Mucosa of rectum (tissue), 2 donors: Measurements from ENCODE around the gene ALDH1L2.

Source experiments
- H3K27ac ChIP-seq, 2 donors: one replicate each; pipeline ENCODE4 v1.7.0; 2013; ENCODE audit warnings: inconsistent platforms in 2 of 2, low read depth in 2 of 2, low read length in 2 of 2
- H3K27me3 ChIP-seq, 2 donors: one replicate each; pipeline ENCODE4 v1.7.0; 2013; ENCODE audit warnings: low read length in 2 of 2; ENCODE audit not compliant: control insufficient read depth in 2 of 2, insufficient read depth in 2 of 2
- H3K36me3 ChIP-seq, 2 donors: one replicate each; pipeline ENCODE4 v1.7.0; 2013; ENCODE audit warnings: low read length in 2 of 2; ENCODE audit not compliant: control insufficient read depth in 2 of 2, insufficient read depth in 2 of 2
- H3K4me1 ChIP-seq, 2 donors: one replicate each; pipeline ENCODE4 v1.7.0; 2013; ENCODE audit warnings: low read length in 2 of 2, mild to moderate bottlenecking in 1 of 2; ENCODE audit not compliant: control insufficient read depth in 2 of 2, insufficient read depth in 2 of 2
- H3K4me3 ChIP-seq, 2 donors: one replicate each; pipeline ENCODE4 v1.7.0; 2013; ENCODE audit warnings: low read length in 2 of 2
- H3K9ac ChIP-seq, 2 donors: one replicate each; pipeline ENCODE4 v1.7.0; 2013; ENCODE audit warnings: low read length in 2 of 2, low read depth in 1 of 2, mild to moderate bottlenecking in 1 of 2
- H3K9me3 ChIP-seq, 2 donors: one replicate each; pipeline ENCODE4 v1.7.0; 2013; ENCODE audit warnings: low read length in 2 of 2; ENCODE audit not compliant: control insufficient read depth in 2 of 2
- donor health status: healthy.
- donor health status: Normal muscosa, but diverticular disease.

The ALDH1L2 gene

GRCh38 chr12:105067511-105068031 lies 16.7 kb downstream of the ALDH1L2 start:
- H3K9me3 ChIP-seq = no peaks in the 10 kb centered on the region
- no peak overlapping the region for H3K27ac ChIP-seq
- no peaks in the 10 kb centered on the region for H3K4me1 ChIP-seq
- H3K36me3 ChIP-seq = no peaks in the 10 kb centered on the region
- no peak overlapping the region for H3K9ac ChIP-seq
- H3K4me3 ChIP-seq = no peak overlapping the region
- no peaks in the 10 kb centered on the region for H3K27me3 ChIP-seq

DNA sequence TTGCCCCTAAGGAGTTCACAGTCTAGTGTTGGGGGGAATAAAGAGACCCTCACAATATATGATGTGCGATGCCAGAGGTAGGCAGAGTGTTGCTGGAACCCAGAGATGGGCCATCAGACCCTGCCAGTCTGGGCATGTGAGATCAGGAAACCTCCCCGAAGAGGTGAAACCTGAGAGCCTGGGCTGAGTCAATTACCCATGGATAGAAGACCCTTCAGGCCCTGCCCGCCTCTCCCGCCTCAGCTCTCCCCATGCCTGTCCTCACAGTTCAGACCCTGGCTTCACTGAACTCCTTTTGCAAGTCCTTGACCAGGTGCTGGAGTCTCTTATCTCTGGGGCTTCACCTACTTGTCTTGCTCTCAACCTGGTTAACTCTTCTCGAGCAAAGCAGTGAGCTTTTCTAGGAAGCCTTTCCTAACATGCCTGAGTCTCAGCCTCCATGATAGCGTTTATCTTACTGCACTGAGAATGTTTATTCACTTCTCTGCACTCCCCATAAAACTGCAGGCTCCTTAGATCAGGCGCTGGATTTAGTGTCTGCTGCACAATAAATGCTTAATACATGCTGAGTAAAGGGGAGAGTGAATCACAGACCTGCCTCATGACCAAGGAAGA lies 19.6 kb downstream of the ALDH1L2 start:
- H3K36me3 ChIP-seq = peaks cover 0 to 2% of the 10 kb centered on the region in 2 donors
- H3K27me3 ChIP-seq = no peaks in the 10 kb centered on the region

GRCh38 chr12:105060715-105061378 lies 23.4 kb downstream of the ALDH1L2 start:
- no peak overlapping the region for H3K4me3 ChIP-seq
- no peak overlapping the region for H3K9ac ChIP-seq
- peaks cover 0 to 2% of the 10 kb centered on the region in 2 donors for H3K36me3 ChIP-seq
- H3K4me1 ChIP-seq = no peaks in the 10 kb centered on the region
- H3K9me3 ChIP-seq = no peaks in the 10 kb centered on the region
- no peaks in the 10 kb centered on the region for H3K27me3 ChIP-seq
- no peak overlapping the region for H3K27ac ChIP-seq

More for the DNA sequence above, 19.6 kb downstream of the ALDH1L2 start:
- H3K4me1 ChIP-seq = no peaks in the 10 kb centered on the region
- H3K9ac ChIP-seq = no peak overlapping the region
- no peak overlapping the region for H3K27ac ChIP-seq
- no peaks in the 10 kb centered on the region for H3K9me3 ChIP-seq
- no peak overlapping the region for H3K4me3 ChIP-seq

DNA sequence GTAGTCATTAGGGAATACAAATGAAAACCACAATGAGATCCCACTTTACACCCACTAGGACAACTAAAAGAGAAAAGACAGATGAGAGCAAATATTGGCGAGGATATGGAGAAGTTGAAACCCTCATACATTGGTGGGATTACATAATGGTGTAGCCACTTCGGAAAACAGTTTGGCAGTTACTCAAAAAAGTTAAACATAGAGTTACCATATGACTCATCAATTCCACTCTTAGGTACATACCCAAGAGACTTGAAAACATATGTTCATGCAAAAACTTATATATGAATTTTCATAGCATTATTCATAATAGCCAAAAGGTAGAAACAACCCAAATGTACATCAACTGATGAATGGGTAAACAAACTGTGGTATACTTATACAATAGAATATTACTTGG lies 27.1 kb downstream of the ALDH1L2 start:
- H3K9ac ChIP-seq = no peak overlapping the region
- H3K4me1 ChIP-seq = peaks cover 0 to 2% of the 10 kb centered on the region in 2 donors
- H3K4me3 ChIP-seq = no peak overlapping the region
- H3K27ac ChIP-seq = no peak overlapping the region
- H3K9me3 ChIP-seq = no peaks in the 10 kb centered on the region
- no peaks in the 10 kb centered on the region for H3K27me3 ChIP-seq
- H3K36me3 ChIP-seq = peaks cover 0 to 2% of the 10 kb centered on the region in 2 donors

DNA sequence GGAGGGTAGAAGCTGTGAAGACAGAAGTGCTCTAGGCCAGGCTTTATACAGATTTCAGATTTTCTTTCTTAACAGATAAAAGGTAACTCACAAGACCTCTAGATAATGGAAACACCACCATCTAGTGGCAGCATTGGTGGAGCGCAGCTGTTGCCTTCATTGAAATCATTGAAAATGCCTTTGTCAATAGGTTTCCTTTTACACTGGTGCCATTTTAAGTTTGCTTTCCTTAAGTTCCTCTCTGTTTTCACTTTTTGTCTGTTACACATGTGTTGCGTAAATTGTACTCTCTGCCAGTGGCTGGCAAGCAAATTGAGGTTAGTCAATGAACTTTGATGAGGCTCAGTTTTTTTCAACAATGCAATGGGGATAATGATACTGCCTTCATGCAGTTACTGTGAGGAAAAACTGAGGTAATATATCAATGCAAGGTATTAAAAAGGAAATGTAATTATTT lies 31.1 kb downstream of the ALDH1L2 start:
- Histone ChIP-seq H3K4me3 (no peak overlapping the region), H3K27me3 (no peaks in the 10 kb centered on the region), H3K9ac (no peak overlapping the region), H3K36me3 (no peaks in the 10 kb centered on the region), H3K27ac (no peak overlapping the region), H3K9me3 (no peaks in the 10 kb centered on the region), H3K4me1 (peaks cover 0 to 2% of the 10 kb centered on the region in 2 donors)

DNA sequence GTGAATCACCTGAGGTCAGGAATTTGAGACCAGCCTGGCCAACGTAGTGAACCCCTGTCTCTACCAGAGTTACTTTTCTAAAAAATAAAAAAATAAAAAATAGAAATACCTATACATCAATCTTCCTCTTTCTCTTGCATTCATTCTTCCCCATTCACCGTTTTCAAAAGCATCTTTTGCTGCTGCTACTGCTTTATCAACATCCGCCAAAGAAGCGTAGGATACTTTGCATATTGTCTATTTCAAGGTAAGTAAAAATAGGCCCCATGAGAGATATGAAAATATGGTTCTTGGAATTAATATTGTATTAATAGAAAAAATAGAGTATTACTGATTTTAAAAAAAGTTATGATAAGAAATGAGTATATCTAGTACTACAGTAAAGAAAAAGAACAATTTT lies 32.3 kb downstream of the ALDH1L2 start:
- H3K4me3 ChIP-seq = no peak overlapping the region

DNA sequence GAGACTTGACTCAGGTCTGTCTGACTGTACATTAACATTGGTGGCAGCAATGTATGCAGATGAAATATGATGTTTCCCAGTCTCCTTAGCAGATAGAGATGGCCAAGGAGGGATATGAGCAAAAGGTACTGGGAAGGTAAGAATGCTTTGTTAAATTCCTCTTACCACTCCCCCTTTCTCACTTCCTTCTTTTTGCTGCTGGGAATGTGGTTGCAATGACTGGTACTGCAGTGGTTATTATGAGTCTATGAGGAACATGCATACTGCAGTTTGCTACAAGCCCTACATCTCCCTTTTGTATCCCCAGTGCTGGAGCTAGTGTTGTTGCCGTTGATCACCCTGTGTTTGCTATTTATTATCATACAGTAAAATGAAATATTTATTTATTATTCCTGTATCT lies 35.9 kb downstream of the ALDH1L2 start:
- Histone ChIP-seq H3K27me3 (no peaks in the 10 kb centered on the region), H3K4me1 (peaks cover 0 to 2% of the 10 kb centered on the region in 2 donors), H3K9ac (no peak overlapping the region), H3K4me3 (no peak overlapping the region), H3K9me3 (no peaks in the 10 kb centered on the region), H3K27ac (no peak overlapping the region), H3K36me3 (no peaks in the 10 kb centered on the region)

More for the DNA sequence above, 32.3 kb downstream of the ALDH1L2 start:
- H3K4me1 ChIP-seq = peaks cover 0 to 2% of the 10 kb centered on the region in 2 donors
- H3K9ac ChIP-seq = no peak overlapping the region
- no peak overlapping the region for H3K27ac ChIP-seq
- no peaks in the 10 kb centered on the region for H3K9me3 ChIP-seq
- H3K36me3 ChIP-seq = no peaks in the 10 kb centered on the region
- H3K27me3 ChIP-seq = no peaks in the 10 kb centered on the region

DNA sequence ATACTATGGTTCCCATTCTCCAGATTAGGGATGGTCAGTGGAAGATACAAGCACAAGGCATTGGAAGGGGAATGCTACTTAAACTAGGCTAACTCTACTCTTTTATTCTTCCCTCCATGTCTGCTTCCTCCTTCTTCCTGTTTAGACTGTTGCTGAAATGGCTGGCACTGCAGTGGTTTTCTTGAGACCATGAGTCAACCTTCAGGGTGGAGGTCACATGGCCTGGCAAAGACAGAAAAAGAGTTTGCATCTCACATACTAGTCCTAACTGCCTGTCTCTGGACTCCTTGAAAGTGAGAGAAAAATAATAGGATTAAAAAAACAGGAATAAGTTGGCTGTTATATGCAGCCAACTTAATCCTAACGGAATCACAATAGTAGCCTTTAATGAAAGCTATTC lies 37.0 kb downstream of the ALDH1L2 start:
- Histone ChIP-seq H3K9me3 (no peaks in the 10 kb centered on the region), H3K4me3 (no peak overlapping the region), H3K36me3 (no peaks in the 10 kb centered on the region), H3K9ac (no peak overlapping the region), H3K27ac (no peak overlapping the region), H3K4me1 (no peaks in the 10 kb centered on the region), H3K27me3 (no peaks in the 10 kb centered on the region)

DNA sequence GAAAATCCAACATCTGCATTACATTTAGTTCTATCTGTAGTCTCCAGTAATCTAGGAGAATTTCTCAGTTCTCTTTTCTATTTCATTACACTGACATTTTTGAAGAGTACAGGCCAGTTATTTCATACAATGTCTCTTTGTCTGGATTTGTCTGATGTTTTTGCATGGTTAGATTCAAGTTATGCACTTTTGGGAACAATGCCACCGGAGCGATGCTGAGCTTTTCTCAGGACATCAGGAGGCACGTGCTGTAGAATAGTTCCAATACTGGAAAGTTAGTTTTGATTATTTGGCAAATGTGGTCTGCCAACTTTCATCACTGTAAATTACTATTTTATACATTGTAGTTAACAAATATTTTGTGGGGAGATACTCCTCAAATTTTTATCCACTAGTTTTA lies 43.1 kb downstream of the ALDH1L2 start:
- Histone ChIP-seq H3K9me3 (no peaks in the 10 kb centered on the region), H3K4me3 (no peak overlapping the region), H3K27ac (no peak overlapping the region), H3K36me3 (no peaks in the 10 kb centered on the region), H3K4me1 (no peaks in the 10 kb centered on the region), H3K27me3 (no peaks in the 10 kb centered on the region), H3K9ac (no peak overlapping the region)

GRCh38 chr12:105040476-105040875 lies 43.8 kb downstream of the ALDH1L2 start:
- no peak overlapping the region for H3K27ac ChIP-seq
- H3K4me3 ChIP-seq = no peak overlapping the region
- no peaks in the 10 kb centered on the region for H3K36me3 ChIP-seq
- no peak overlapping the region for H3K9ac ChIP-seq
- H3K27me3 ChIP-seq = no peaks in the 10 kb centered on the region
- H3K4me1 ChIP-seq = no peaks in the 10 kb centered on the region
- H3K9me3 ChIP-seq = no peaks in the 10 kb centered on the region
